HG03095 (cell line): ENCODE measurements around the gene CALCB.
"Not testable (repeated sequence)": the region's sequence is repeated elsewhere in the genome, so short reads cannot be mapped to it uniquely, and the experiment has no call there.

ENCODE experiments used
- ATAC-seq: cut with Tn5 transposase; IDR thresholded peaks from one replicate; pipeline ENCODE4 v1.9.1; 2021; ENCODE audit warnings: moderate library complexity; ENCODE audit not compliant: unreplicated experiment

Gene CALCB, protein sequence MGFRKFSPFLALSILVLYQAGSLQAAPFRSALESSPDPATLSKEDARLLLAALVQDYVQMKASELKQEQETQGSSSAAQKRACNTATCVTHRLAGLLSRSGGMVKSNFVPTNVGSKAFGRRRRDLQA

DNA sequence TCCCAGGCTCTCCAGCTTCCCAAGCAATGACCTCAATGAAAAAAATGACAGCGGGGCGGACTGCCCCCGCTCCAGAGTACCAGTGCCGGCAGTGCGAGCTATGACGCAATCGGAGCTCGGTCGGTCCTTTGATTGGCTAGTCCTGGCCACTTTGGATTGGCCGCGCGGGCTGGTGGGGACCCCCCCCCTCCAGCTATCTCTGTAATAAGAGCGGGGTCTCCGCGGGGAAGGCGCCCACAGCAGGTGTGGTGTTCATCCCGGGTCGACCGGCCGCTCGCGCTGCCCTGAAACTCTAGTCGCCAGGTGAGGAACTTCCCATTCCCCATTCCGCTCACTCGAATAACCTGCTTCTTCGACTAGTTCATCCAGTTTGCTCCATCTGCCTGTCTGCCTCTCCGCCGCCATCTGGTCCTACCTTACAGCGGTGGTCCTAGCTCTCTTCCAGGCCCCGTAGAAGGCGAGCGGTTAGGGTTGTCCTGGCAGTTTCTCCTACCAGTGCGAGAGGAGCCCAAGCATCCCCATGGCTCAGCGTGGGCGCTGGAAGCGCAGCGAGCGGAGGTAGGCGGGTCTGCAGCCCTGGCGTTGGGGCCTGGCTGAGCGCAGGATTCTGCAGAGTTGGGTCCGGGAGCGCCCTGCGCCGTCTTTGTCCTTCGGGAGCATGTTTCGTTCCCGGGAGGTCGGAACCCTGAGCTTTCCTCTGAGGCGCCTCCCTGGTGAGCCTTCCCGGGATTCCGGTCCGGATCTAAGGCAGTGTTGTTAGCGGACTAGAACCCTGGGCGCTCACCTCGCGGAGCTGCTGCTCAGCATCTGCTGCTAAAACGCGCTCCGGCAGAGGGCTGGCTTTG is at the start of gene CALCB:
CALCB (plus strand) TSS at position 233 of the 845 bp plus-strand sequence. CDS start 1,126 bp downstream, outside the sequence.
- ATAC-seq: no peak

DNA sequence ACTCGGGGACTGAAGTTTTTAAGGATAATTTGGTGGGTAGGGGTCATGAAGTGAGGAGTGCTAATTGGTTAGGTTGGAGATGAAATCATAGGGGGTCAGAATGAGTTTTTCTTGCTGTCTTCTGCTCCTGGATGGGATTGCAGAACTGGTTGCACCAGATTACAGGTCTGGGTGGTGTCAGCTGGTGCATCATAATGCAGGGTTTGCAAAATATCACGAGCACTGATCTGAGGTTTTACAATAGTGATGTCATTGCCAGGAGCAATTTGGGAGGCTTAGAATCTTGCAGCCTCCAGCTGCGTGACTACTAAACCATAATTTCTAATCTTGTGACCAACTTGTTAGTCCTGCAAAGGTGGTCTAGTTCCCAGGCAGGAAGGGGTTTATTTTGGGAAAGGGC is 46.4 kb upstream of the CALCB start:
- ATAC-seq: no peak

DNA sequence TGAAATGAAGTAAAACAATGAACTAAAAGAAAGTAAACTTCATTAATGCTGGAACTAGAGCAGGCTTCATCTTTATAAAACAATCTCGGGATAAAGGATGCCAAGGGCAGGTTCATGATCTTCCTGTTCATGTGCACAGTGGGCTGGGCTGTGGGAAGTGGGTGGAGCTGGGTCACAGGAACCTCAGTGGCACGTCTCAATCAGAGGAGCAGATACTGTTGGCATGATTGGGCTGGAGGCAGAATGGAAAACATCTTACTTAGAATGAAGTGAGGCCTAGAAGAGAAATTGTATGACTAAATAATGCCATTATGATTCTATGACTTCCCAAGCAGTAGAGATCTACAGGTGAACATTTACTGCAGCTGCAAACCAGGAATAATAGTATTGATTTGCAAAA is 45.4 kb upstream of the CALCB start:
- ATAC-seq: no peak

DNA sequence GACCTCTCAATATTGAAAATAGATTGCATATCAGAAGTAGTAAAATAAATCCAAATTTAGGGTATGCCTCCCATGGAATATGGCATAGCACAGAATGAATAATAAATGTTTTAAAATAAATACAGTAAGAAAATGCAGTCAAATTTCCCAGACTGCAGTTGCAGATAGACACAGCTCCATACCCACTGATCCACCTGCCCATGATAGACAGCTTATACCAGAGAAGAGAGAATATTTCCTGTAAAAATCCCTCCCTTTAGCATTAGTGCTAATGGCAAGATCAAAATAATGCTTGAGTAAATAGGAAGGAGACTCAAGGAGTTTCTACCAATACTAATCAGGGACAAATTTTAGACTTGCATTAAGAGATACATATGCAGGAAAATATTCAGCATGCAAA is 45.0 kb upstream of the CALCB start:
- no peak for ATAC-seq

DNA sequence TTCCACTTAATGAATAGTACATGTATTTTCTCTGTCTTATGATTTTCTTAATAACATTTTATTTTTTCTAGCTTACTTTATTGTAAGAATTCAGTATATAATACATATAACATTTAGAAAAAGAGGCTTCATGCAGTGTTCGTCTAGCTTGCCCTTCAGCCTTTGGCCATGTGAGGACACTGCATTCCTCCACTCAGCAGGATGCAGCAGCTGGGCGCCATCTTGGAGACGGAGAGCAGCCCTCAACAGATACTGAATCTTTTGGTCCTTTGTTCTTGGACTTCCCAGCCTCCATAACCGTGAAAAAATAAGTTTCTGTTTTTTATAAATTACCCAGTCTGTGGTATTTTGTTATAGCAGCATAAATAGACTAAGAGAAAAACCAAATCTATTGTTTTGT is 41.4 kb upstream of the CALCB start:
- not testable (repeated sequence) for ATAC-seq

DNA sequence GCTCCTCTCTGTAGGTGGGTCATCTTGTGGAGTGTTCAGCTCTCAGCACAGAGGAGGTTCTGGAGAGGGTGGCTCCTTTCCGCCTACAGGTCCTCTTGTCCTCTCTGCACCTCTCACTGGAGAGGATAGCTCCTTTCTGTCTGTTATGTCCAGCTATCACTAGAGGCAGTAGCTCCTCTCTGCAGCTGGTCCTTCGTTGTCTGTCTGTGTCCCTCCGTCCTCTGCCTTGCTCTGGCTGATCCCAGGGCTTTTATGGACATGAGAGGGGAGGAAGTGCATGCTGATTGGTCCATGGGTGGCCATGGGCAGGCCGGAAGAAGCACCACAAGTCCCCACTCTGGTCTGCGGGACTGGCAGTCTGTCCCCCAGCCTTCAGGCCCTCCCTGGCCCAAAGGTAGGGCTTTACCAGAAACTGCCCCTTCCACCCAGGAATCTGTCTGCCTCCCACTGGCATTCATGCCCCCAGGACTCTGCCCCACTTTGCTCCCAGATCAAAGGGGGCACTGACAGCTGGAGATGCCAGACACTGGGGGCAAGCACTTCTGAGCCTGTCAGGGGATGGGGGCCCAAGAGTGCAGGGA is 38.6 kb upstream of the CALCB start:
- no peak for ATAC-seq

DNA sequence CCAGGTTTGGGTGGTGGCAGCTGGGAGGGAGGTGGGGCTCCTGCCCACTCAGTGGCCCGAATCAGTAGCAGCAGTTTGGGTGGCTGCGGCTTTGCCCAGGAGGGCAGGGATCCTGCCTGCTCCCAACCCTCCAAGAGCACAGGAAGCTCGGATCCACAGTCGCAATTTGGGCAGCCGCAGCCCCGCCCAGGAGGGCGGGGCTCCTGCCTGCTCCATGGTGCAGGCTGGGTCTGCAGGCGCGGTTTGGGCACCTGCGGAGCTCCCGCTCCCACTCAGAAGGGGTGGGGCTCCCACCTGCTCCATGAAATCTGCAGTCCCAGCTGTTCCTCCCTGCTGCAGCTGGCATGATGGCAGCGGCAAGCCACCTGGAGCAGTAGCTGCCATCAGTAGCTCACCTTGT is 38.1 kb upstream of the CALCB start:
- no peak for ATAC-seq

DNA sequence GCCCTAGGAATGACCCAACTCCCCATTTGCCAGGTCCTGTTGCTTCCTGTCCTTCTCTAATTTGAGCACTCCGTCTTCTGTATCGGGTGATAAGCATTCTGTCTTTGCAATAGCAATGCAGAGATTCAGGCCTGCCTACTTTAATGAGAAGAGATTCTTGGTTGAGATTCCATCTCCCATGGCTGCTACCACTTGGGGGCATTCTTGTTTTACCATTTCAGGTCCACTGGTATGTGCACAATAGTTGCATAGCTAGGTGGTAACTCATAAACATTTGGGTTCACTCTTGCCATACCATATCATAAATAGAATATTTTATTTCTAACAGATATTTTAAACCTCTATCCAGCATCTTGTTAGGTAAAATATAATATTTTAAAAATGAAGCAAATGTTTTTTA is 34.4 kb upstream of the CALCB start:
- no peak for ATAC-seq

DNA sequence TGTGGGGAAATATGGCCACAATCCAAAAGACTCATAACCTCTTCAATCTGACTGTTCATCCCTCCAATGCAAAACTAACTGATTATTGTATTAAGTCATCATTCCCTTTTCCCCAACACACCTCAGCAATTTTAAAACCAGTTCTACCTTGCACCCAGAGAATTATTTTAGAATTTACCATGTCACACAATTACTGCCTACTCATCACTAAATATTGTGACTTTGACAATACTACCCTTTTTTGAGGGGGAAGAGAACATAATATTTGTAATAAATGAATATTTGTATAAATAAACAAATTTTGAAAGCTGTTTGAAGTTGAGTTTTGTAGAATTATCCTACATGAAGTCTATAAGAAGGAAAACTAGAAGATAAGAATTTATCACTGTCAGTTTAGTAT is 28.2 kb upstream of the CALCB start:
- ATAC-seq: no peak

DNA sequence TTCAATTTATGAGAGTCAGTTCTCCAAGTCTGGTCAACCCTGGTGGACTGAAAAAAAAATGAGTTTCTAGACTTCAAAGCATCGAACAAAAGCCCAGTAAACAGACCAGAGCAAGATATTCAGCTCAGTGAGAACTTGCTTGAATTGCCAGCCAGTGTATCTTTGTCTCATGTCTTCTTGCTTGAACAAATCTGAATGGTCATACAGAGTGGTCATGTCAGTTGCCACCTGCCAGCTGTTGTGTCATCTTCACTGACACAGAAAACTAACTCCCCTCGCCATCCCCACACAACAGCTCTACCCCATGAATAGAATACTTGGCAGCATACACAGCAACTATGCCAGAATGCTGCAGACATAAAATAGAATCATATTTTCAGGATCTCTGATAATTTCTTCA is 27.5 kb upstream of the CALCB start:
- no peak for ATAC-seq

DNA sequence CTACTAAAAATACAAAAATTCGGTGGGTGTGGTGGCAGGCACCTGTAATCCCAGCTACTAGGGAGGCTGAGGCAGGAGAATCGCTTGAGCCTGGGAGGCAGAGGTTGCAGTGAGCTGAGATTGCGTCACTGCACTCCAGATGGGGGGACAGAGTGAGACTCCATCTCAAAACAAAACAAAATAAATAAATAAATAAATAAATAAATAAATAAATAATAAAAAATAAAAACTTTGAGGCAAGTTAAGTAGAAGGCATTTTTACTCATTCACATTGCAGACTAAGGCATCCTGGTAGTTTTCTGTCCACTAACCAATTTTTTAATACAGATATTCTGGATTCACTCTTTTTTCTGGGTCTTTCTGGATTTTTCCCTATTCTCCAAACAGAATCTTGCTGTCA is 26.7 kb upstream of the CALCB start:
- ATAC-seq: not testable (repeated sequence)

DNA sequence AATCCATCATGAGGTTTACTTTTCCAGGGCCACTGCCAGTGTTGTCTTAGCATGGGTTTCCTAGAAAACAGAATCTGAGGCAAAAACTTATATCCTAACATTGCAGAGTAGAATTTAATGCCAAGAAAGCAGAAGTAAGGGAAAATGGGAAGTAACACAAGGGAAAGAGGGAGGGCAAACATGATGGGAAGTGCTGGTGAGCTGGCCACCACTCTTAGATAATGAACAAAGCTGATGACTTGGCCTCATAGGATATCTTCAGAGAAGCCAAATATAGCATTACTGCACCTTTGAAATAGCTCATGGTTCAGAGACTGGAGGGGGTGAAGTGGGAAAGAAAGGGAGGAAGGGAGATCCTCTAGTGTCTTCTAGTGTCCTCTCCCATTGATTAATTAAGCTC is 24.8 kb upstream of the CALCB start:
- no peak for ATAC-seq

DNA sequence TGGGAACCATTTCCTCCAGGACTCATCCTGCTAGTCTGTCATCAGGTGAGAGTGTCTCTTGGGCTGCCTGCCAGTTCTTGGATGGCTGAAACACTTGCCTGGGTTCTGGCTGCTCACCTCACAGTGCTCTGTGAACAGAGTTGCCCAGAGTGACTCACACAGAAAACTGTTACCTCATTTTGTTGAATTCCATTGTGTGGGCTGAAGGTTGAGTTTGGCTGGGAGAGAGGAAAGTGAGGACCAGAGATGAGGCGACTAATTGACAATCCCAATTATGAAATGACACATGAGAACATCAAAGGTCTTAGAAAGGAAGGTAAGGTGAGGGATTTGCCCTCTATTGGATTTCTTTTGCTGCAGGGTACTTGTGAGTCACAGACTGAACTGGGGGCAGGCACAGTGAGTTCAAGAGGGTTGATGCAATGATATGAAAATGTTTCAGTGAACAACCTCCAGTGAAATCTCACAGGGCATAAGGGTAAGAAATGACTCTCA is 20.2 kb upstream of the CALCB start:
- ATAC-seq: no peak

DNA sequence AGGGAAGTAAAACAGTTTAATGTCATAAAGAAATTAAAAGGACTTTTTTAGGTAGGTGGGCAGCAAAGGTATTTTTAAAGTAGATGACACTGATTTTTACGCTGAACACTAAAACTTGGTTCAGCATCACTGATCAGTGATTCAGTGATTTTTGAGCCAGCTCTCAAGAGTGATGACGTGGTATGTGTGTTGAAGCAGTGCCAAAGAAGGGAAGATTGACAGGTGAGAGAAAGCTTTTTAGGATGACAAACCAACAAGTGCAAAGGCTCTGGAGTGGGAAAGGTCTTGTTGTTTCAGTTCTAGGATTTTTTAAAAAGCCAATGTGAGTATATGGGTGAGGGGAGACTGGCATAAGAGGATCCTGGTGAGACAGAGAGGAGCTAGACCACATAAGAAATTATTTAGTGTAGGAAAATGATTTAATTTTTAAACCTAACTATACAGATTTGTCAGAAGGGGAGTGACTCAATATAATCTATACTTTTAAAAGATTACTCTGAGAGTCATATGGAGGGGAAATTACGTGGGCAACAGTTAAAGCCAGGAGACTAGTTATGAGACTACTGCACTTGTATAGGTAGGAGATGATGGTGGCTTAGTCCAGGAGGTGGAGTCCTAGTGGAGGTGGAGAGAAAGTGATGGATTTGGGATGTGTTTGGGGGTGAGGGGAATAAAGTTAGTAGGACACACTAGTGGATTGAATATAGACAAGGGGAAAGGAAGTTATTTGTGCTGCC is 17.6 kb upstream of the CALCB start:
- no peak for ATAC-seq

DNA sequence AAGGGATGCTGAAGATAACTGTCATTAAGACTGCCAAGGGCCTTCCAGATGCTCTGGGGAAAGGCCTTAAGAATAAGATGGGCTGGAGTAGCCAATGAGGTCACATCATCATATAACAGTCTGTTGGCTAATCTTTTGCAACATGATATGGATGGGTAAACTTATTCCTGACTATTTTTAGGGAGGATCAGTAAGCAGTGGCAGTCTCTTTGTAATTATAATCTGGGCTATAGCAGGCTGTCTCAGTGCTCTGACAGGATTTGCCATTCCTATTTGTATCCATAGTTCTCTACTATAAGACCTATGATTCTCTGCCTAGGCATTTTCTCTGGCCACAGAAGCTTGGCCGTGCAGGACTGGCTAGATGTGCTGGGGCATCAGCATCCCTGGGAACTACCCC is 16.1 kb upstream of the CALCB start:
- ATAC-seq: no peak

DNA sequence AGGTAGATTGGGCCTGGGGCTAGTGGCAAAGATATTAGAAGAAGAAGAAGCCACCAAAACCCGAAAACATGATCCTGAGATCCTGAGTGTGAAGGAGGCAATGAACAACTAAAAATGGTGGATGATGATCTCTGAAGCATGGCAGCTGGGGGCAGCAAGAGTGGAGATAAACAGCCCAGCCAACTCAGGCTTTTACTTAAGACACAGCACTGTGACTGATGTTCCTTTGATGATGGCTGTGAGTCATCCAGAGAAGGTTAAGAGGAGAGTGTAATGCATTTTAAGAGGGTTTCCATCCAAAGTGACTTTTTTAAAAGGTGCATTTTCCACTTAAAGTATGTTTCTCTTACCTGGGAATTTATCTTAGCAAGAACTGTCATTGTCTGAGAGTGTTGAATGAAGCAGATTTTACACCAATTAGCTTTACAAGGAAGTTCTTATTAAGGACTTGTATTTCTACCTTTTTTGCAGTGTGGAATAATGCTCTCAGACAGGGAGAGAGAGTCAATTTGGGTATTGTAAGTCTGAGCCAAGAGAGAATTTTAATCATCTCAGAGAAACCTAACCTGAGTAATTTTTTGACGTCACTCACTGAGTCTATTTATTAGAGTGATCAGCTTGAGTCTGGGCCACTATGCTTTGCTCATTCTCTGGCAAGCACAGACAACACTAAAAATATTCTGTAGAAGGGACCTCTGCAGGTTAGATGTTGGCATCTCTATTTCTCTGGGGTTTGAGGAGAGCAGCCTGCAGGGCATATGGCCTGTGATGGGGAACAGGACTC is 14.1 kb upstream of the CALCB start:
- no peak for ATAC-seq

DNA sequence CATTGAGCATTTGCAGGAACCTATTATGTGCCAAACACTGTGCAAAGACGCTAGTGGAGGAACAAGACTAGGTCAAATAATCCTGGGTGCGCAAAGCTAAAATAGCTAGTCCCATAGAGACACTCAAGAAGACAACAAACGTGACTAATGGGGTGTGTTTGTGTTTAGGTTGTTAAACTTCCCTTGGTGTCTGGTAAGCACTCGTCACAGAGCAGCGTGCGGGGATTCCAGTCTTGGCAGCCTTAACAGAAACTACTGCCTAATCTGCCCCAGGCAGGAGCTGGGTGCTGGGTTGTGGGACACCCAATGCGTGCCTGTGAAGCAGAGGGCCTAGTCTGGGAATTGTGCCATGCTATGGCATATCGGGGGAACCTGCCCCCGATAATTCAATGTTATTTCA is 10.8 kb upstream of the CALCB start:
- no peak for ATAC-seq

DNA sequence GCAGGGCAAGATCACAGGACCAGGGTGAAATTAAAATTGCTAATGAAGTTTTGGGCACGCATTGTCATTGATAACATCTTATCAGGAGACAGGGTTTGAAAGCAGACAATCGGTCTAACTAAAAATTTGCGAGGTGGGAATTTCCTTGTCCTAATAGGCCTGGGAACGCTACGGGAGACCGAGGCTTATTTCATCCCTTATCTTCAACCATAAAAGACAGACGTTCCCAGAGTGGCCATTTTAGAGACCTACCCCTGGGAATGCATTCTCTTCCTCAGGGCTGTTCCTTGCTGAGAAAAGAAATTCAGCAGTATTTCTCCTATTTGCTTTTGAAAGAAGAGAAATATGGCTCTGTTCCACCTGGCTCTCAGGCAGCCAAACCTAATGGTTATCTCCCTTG is 3.6 kb upstream of the CALCB start:
- ATAC-seq: not testable (repeated sequence)

DNA sequence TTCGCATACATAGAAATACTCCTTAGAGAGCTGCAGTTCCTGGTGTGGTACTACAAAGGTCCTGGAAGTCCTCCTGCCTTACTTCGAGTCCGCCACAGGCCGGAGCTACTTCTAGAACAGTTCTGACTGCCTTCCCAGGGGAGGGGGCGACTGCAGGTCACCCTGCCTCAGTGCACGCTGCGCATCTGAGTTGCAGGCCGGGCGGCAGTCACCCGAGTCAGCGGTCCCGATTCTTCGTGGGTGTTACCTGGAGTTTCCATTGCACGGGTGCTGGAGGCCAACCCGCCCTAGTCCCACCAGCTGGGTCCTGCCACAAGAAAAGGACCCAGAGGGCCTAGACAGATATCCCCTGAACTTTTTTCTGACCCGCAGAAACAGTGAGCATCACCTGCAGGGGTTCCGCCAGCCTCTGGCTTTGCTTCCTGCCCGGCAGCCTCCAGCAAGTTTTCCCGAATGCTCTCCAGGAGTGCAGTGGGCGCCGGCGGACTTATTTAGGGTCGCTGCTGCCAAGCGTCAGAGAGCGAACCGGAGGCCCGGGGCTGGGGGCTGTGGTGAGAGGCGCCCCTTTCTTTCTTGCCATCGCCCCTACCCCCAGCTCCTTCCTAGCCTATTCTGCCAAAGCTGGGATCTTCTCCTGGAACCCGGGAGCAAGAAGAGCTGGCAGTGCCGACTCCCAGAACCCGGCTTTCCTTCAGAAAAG is 1.7 kb upstream of the CALCB start:
- ATAC-seq: no peak

DNA sequence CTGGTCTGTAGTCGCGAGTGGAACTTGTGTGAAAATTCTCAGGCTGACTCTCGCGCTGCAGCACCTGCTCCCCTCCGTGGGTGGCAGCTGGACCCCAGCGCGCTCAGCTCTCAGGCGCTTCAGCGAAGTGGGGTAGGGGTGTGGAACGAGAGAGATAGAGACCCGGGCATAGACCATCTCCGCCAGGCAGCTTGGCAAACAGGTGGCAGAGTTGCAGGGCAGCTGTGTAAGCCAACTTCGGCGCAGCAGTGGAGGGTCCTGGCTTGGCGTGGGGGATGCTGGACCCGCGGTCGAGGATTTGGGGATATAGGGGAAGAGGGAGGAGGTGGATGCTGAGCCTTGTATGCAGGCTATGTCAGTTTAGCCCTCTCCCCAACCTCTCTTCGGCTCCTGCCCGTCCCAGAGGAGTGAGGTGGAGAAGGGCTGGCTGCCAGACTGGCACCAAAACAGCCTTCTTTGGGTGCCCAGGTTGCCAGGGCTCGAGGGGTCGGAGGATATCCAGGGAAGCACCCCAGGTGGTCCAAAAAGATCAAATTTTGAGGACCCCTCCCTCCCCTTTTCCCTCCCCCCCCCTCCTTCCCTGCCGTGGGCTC is 746 bp upstream of the CALCB start:
- no peak for ATAC-seq
